ENCODE results near the gene BRCA2. TPM values are rescaled to one million over a fixed set of nuclear protein-coding genes. Genes with fewer than 3 reads are reported as not detected.

BRCA2 gene
- polyA plus RNA-seq, 3 donors, result 7.8 to 8.3 (median 8.3) TPM

- no peak for DNase-seq (ENCODE audit: extremely low read depth in 1 of 11, low read depth in 9 of 11, low spot score in 4 of 11)
Measured at GRCh38 chr13:32376642-32377415, 61.5 kb downstream of the BRCA2 start.

GRCh38 chr13:32378012-32378411 lies 62.7 kb downstream of the BRCA2 start:
- no peak for DNase-seq (ENCODE audit: extremely low read depth in 1 of 11, low read depth in 9 of 11, low spot score in 4 of 11)

DNA sequence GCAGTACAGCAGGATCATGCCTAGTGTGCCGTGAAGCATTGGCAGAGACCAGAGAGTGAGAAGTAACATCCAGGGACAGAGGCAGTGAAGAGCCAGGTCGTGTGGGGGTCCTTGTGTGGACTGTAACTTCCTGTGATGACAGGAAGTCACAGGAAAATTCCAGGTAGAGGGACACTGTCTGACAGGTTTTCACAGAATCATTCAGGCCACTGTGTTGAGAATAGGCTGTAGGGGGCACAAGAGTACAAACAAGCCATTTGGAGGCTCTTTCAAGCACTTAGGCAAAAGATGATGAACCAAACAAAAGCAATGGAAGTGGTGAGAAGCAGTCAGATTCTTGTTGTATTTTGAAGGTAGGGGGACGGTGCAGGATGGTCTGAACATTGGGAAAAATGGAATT lies 66.2 kb downstream of the BRCA2 start:
- peak in 7 of 11 donors; percentile 2 to 20 (median 6) for DNase-seq (ENCODE audit: extremely low read depth in 1 of 11, low read depth in 9 of 11, low spot score in 4 of 11)

DNA sequence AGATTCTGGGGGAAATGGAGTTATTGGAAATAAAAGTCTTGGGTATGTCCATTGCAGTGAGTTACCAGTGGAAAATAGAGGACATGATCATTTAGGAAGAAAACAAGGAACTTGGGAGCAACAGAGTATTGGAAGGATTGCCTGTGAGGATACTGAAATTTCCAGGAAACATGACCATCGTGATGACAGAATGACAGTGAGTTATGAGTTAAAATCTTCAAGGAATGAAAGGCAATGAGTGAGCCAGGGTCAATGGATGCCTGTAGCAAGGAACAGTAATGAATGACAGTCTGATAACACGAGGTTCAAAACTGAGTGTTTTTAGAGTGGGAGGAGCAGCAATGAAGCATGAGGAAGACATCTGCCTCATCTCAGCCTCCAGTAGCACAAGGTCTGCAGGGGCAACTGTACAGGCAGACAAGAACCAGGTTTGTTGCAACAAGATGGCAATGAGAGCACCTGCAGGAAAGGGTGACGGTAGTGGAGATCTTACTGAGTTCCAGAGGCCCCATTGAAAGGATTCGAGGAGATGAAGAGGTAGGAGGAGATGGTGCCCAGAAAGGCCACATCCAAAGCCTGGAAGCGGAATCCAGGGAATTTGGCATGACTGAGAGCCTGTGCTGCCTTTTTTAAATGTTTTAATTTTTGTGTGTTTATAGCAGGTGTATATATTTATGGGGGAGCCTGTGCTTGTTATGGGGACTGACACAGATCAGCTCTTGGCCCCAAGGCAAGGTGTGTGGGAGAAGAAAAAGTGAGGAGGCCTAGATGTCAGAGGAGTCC lies 68.7 kb downstream of the BRCA2 start:
- no peak for DNase-seq (ENCODE audit: extremely low read depth in 1 of 11, low read depth in 9 of 11, low spot score in 4 of 11)

DNA sequence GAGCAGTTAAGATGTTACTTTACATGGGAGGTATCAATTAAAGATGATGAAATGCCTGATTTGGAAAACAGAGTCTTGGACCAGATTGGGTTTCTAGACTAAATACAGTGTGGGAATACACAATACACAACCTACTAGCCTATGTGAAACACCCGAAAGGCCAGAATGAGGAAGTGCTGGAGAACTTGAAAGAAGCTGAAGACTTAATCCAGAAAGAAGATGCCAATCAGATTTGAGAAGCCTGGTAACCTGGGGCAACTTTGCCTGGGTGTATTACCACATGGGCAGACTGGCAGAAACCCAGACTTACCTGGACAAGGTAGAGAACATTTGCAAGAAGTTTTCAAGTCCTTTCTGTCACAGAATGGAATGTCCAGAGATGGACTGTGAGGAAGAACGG lies 69.4 kb downstream of the BRCA2 start:
- no peak for DNase-seq (ENCODE audit: extremely low read depth in 1 of 11, low read depth in 9 of 11, low spot score in 4 of 11)

DNA sequence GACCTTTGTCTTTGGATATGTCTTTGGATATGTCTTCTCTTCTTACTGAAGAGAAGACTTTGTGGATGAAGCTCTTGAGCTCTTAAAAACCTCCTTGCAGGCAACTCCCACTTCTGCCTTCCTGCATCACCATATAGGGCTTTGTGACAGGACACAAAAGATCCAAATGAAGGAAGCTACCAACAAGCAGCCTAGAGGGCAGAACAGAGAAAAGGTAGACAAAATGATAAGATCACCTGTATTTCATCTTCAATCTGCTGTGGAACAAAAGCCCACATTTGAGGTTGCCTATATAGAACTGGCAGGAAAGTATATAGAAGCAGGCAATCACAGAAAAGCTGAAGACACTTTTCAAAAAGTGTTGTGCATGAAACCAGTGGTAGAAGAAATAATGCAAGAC lies 70.1 kb downstream of the BRCA2 start:
- no peak for DNase-seq (ENCODE audit: extremely low read depth in 1 of 11, low read depth in 9 of 11, low spot score in 4 of 11)

DNA sequence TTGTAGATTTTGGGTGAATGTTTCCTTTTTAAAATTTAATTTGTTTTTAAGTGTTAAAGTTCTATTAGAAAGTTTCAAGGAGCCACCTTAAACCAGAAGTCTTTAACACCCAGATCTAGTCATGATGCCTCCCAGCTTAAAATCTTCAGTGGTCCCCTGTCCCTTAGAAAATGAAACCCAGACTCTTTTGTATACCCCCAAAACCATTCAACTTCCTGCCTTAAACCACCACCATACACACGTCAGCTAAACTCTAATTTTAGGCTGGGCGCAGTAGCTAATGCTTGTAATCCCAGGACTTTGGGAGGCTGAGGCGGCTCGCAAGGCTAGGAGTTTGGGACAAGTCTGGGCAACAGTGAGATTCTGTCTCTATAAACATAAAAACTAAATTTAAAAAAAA lies 74.7 kb downstream of the BRCA2 start:
- no peak for DNase-seq (ENCODE audit: extremely low read depth in 1 of 11, low read depth in 9 of 11, low spot score in 4 of 11)

- no peak for DNase-seq (ENCODE audit: extremely low read depth in 1 of 11, low read depth in 9 of 11, low spot score in 4 of 11)
Measured at GRCh38 chr13:32390484-32390883, 75.2 kb downstream of the BRCA2 start.

- no peak for DNase-seq (ENCODE audit: extremely low read depth in 1 of 11, low read depth in 9 of 11, low spot score in 4 of 11)
Measured at GRCh38 chr13:32391101-32391619, 75.9 kb downstream of the BRCA2 start.

DNA sequence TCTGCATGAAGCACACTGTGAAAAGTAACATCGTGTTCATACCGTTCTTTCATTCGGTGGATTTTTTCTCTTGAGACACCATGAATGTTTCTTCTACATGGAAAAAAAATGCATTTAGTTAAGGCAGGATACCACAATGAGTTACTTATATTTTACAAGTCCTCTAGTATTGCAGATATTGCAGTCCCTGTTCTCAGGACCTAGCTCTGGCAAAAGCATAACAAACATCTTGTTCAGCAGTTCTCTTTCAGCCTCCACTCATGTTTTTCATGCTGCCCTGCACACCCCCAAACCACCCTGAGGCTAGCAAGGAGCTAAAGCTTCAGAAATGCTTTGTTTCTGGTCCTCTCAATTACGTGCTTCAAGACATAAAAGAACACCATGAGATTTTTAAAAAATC lies 87.8 kb downstream of the BRCA2 start:
- no peak for DNase-seq (ENCODE audit: extremely low read depth in 1 of 11, low read depth in 9 of 11, low spot score in 4 of 11)

GRCh38 chr13:32407854-32408253 lies 92.5 kb downstream of the BRCA2 start:
- no peak for DNase-seq (ENCODE audit: extremely low read depth in 1 of 11, low read depth in 9 of 11, low spot score in 4 of 11)

GRCh38 chr13:32408296-32409000 lies 93.1 kb downstream of the BRCA2 start:
- DNase-seq (ENCODE audit: extremely low read depth in 1 of 11, low read depth in 9 of 11, low spot score in 4 of 11), result no peak

- no peak for DNase-seq (ENCODE audit: extremely low read depth in 1 of 11, low read depth in 9 of 11, low spot score in 4 of 11)
Measured at GRCh38 chr13:32409001-32409313, 93.6 kb downstream of the BRCA2 start.

GRCh38 chr13:32409561-32410421 lies 94.5 kb downstream of the BRCA2 start:
- DNase-seq (ENCODE audit: extremely low read depth in 1 of 11, low read depth in 9 of 11, low spot score in 4 of 11), result peak in 1 of 11 donors; percentile 22

GRCh38 chr13:32413284-32413683 lies 98.0 kb downstream of the BRCA2 start:
- DNase-seq (ENCODE audit: extremely low read depth in 1 of 11, low read depth in 9 of 11, low spot score in 4 of 11), result no peak

DNA sequence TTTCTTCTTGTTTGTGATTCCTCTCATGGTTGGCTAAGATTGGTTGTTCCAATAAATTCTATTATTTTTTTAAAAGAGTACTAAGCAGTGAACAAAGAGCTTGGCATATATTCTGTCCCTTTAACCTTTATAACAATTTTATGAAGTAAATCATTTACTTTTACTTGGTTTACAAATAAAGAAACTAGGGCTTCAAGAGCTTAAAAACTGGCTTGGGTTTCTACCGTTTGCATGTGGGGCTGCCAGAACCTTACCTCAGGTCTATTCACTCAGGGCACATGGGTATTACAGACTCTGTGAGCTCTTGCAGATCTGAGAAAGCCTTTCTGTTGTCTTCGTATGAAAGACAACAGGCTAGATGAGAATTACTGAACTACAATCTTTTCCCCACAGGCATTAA lies 99.3 kb downstream of the BRCA2 start:
- no peak for DNase-seq (ENCODE audit: extremely low read depth in 1 of 11, low read depth in 9 of 11, low spot score in 4 of 11)

GRCh38 chr13:32415019-32415418 lies 99.7 kb downstream of the BRCA2 start:
- DNase-seq (ENCODE audit: extremely low read depth in 1 of 11, low read depth in 9 of 11, low spot score in 4 of 11), result no peak

DNA sequence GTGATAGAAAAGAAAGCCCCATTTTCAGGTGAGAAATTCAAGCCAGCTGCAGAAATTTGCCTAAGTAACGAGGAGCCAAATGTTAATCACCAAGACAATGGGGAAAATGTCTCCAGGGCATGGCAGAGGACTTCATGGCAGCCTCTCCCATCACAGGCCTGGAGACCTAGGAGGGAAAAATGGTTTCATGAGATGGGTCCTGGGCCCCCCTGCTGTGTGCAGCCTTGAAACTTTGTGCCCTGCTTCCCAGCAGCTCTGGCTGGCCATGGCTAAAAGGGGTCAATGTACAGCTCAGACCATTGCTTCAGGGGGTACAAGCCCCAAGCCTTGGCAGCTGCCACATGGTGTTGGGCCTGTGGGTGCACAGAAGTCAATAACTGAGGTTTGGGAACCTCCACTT lies 102.7 kb downstream of the BRCA2 start:
- DNase-seq (ENCODE audit: extremely low read depth in 1 of 11, low read depth in 9 of 11, low spot score in 4 of 11), result no peak

DNA sequence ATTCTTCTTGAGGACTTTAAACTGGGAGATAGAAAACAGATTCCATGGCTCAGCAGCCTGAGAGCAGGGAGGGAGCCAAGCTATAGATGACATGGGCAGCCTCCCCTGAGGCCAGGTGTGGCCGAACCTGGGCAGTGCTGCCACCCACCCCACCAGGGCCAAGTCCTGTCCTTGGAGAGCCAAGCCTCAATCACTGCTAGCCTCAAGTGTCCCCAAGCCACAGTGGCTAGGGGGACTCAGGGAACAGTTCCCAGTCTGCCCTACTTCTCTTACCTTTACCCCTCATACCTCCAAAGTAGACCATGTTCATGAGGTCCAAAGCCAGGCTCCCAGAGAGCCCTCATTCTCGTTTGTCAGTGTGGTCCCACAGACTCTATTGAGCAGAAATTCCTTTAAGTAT lies 104.6 kb downstream of the BRCA2 start:
- no peak for DNase-seq (ENCODE audit: extremely low read depth in 1 of 11, low read depth in 9 of 11, low spot score in 4 of 11)

Measured in renal cortex interstitium (tissue), 11 donors.